SK-N-SH treated with all-trans-retinoic acid at 6 μM for 48 hours (cell line): ENCODE results near the gene KIAA0825.

Source experiments
- ATAC-seq: fragments of 200-7000 bp; cut with Tn5 transposase; 3 replicates; pipeline ENCODE4 v1.9.1; 2020; ENCODE audit warnings: mild to moderate bottlenecking, moderate library complexity
- ARNTL ChIP-seq: fragments of 450-650 bp; formaldehyde crosslinking; IDR thresholded peaks from 2 replicates; pipeline ENCODE4 v1.5.0; 2020; ENCODE audit warnings: low read depth, mild to moderate bottlenecking, moderate library complexity, borderline replicate concordance
- BACH2 ChIP-seq: fragments of 250-450 bp; sonication (Bioruptor Pico); IDR thresholded peaks from 2 replicates; pipeline ENCODE4 v1.9.0; 2021; ENCODE audit warnings: mild to moderate bottlenecking, borderline replicate concordance
- CSDC2 ChIP-seq: fragments of 250-450 bp; sonication (Bioruptor Pico); IDR thresholded peaks from 2 replicates; pipeline ENCODE4 v1.5.0; 2020; ENCODE audit warnings: mild to moderate bottlenecking, moderate library complexity
- ESRRG ChIP-seq: fragments of 250-450 bp; sonication (Bioruptor Pico); IDR thresholded peaks from 2 replicates; pipeline ENCODE4 v1.6.1; 2021; ENCODE audit warnings: mild to moderate bottlenecking
- GLIS3 ChIP-seq: fragments of 250-450 bp; sonication (Bioruptor Pico); IDR thresholded peaks from 2 replicates; pipeline ENCODE4 v1.5.0; 2020; ENCODE audit warnings: mild to moderate bottlenecking, moderate library complexity
- OSR1 ChIP-seq: fragments of 250-450 bp; sonication (Bioruptor Pico); IDR thresholded peaks from 2 replicates; pipeline ENCODE4 v1.8.0; 2022; ENCODE audit warnings: moderate library complexity, mild to moderate bottlenecking, inconsistent platforms
- PATZ1 ChIP-seq: fragments of 250-450 bp; sonication (Bioruptor Pico); IDR thresholded peaks from 2 replicates; pipeline ENCODE4 v1.8.0; 2020; ENCODE audit warnings: mild to moderate bottlenecking, moderate library complexity, borderline replicate concordance
- PPARA ChIP-seq: fragments of 250-450 bp; sonication (Bioruptor Pico); IDR thresholded peaks from 2 replicates; pipeline ENCODE4 v1.5.0; 2020; ENCODE audit warnings: mild to moderate bottlenecking, borderline replicate concordance
- RARB ChIP-seq: fragments of 250-450 bp; sonication (Bioruptor Pico); IDR thresholded peaks from 2 replicates; pipeline ENCODE4 v1.8.0; 2021; ENCODE audit warnings: mild to moderate bottlenecking, moderate library complexity
- SNAI2 ChIP-seq: fragments of 250-450 bp; sonication (Bioruptor Pico); IDR thresholded peaks from 2 replicates; pipeline ENCODE4 v1.5.0; 2020; ENCODE audit warnings: mild to moderate bottlenecking, moderate library complexity
- TCF4 ChIP-seq: fragments of 250-450 bp; sonication (Bioruptor Pico); IDR thresholded peaks from 2 replicates; pipeline ENCODE4 v1.8.0; 2021; ENCODE audit warnings: mild to moderate bottlenecking, moderate library complexity, borderline replicate concordance
- TOX ChIP-seq: fragments of 250-450 bp; sonication (Bioruptor Pico); IDR thresholded peaks from 2 replicates; pipeline ENCODE4 v1.8.0; 2021; ENCODE audit warnings: mild to moderate bottlenecking, moderate library complexity, borderline replicate concordance
- TSHZ2 ChIP-seq: fragments of 250-450 bp; sonication (Bioruptor Pico); IDR thresholded peaks from 2 replicates; pipeline ENCODE4 v1.5.0; 2020; ENCODE audit warnings: mild to moderate bottlenecking, moderate library complexity
- ZC3H10 ChIP-seq: fragments of 250-450 bp; sonication (Bioruptor Pico); IDR thresholded peaks from 2 replicates; pipeline ENCODE4 v1.5.1; 2021; ENCODE audit warnings: mild to moderate bottlenecking, moderate library complexity
- ZFP3 ChIP-seq: fragments of 250-450 bp; sonication (Bioruptor Pico); IDR thresholded peaks from 2 replicates; pipeline ENCODE4 v1.5.0; 2020; ENCODE audit warnings: mild to moderate bottlenecking, moderate library complexity
- ZFP30 ChIP-seq: fragments of 450-650 bp; formaldehyde crosslinking; IDR thresholded peaks from 2 replicates; pipeline ENCODE4 v1.5.0; 2022; ENCODE audit warnings: mild to moderate bottlenecking, moderate library complexity
- ZNF565 ChIP-seq: fragments of 450-650 bp; formaldehyde crosslinking; conservative IDR thresholded peaks from 2 replicates; pipeline ENCODE4 v1.5.0; 2020; ENCODE audit warnings: low read depth, mild to moderate bottlenecking, moderate library complexity
- ZNF70 ChIP-seq: fragments of 450-650 bp; formaldehyde crosslinking; IDR thresholded peaks from 2 replicates; pipeline ENCODE4 v1.5.0; 2020; ENCODE audit warnings: mild to moderate bottlenecking, moderate library complexity
- ZNF8 ChIP-seq: fragments of 450-650 bp; formaldehyde crosslinking; IDR thresholded peaks from 2 replicates; pipeline ENCODE4 v1.5.0; 2020; ENCODE audit warnings: mild to moderate bottlenecking, moderate library complexity
- TF ChIP-seq, protein P1 (sequence below): fragments of 250-450 bp; sonication (Bioruptor Pico); IDR thresholded peaks from 2 replicates; pipeline ENCODE4 v1.5.1; 2020; ENCODE audit warnings: low read depth, mild to moderate bottlenecking, moderate library complexity
- TF ChIP-seq, protein P2 (sequence below): fragments of 250-450 bp; sonication (Bioruptor Pico); IDR thresholded peaks from 2 replicates; pipeline ENCODE4 v1.5.1; 2021; ENCODE audit warnings: mild to moderate bottlenecking, moderate library complexity

Gene KIAA0825

GRCh38 chr5:94551858-94552257 is 66.5 kb downstream of the KIAA0825 start:
- TF ChIP-seq TOX (CRISPR knock-in tag), result no peak
- TF ChIP-seq ESRRG (CRISPR knock-in tag), result no peak
- TF ChIP-seq ZNF8, result no peak
- no peak for TF ChIP-seq TCF4 (CRISPR knock-in tag)
- no peak for TF ChIP-seq ZNF70 (CRISPR knock-in tag)
- no peak for TF ChIP-seq PPARA (CRISPR knock-in tag)
- TF ChIP-seq, protein P1, sequence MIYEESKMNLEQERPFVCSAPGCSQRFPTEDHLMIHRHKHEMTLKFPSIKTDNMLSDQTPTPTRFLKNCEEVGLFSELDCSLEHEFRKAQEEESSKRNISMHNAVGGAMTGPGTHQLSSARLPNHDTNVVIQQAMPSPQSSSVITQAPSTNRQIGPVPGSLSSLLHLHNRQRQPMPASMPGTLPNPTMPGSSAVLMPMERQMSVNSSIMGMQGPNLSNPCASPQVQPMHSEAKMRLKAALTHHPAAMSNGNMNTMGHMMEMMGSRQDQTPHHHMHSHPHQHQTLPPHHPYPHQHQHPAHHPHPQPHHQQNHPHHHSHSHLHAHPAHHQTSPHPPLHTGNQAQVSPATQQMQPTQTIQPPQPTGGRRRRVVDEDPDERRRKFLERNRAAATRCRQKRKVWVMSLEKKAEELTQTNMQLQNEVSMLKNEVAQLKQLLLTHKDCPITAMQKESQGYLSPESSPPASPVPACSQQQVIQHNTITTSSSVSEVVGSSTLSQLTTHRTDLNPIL, result no peak
- TF ChIP-seq CSDC2 (CRISPR knock-in tag), result no peak
- TF ChIP-seq ZC3H10 (CRISPR knock-in tag), result no peak
- no peak for TF ChIP-seq SNAI2
- no peak for TF ChIP-seq RARB (CRISPR knock-in tag)
- no peak for TF ChIP-seq GLIS3 (CRISPR knock-in tag)
- no peak for TF ChIP-seq ARNTL (CRISPR knock-in tag)
- ATAC-seq, result no peak

GRCh38 chr5:94545870-94546625 is 72.4 kb downstream of the KIAA0825 start:
- no peak for TF ChIP-seq OSR1
- no peak for TF ChIP-seq TOX (CRISPR knock-in tag)
- TF ChIP-seq PPARA (CRISPR knock-in tag), result no peak
- TF ChIP-seq PATZ1 (CRISPR knock-in tag), result no peak
- TF ChIP-seq ZNF70 (CRISPR knock-in tag), result no peak
- no peak for TF ChIP-seq ZFP3 (CRISPR knock-in tag)
- TF ChIP-seq ZFP30 (CRISPR knock-in tag), result no peak
- TF ChIP-seq ARNTL (CRISPR knock-in tag), result no peak
- no peak for TF ChIP-seq TSHZ2 (CRISPR knock-in tag)
- TF ChIP-seq ZC3H10 (CRISPR knock-in tag), result no peak
- no peak for TF ChIP-seq GLIS3 (CRISPR knock-in tag)
- no peak for TF ChIP-seq ESRRG (CRISPR knock-in tag)
- TF ChIP-seq ZNF565 (CRISPR knock-in tag), result no peak
- no peak for TF ChIP-seq RARB (CRISPR knock-in tag)
- no peak for TF ChIP-seq ZNF8
- no peak for TF ChIP-seq BACH2 (CRISPR knock-in tag)
- TF ChIP-seq, protein P1, result no peak
- TF ChIP-seq, protein P2, sequence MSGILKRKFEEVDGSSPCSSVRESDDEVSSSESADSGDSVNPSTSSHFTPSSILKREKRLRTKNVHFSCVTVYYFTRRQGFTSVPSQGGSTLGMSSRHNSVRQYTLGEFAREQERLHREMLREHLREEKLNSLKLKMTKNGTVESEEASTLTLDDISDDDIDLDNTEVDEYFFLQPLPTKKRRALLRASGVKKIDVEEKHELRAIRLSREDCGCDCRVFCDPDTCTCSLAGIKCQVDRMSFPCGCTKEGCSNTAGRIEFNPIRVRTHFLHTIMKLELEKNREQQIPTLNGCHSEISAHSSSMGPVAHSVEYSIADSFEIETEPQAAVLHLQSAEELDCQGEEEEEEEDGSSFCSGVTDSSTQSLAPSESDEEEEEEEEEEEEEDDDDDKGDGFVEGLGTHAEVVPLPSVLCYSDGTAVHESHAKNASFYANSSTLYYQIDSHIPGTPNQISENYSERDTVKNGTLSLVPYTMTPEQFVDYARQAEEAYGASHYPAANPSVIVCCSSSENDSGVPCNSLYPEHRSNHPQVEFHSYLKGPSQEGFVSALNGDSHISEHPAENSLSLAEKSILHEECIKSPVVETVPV (CRISPR knock-in tag), result no peak
- TF ChIP-seq SNAI2, result no peak
- no peak for TF ChIP-seq TCF4 (CRISPR knock-in tag)

More at GRCh38 chr5:94545870-94546625, 72.4 kb downstream of the KIAA0825 start:
- ATAC-seq, result no peak
